ENCODE measurements around the gene KCNJ13.

Gene KCNJ13

DNA sequence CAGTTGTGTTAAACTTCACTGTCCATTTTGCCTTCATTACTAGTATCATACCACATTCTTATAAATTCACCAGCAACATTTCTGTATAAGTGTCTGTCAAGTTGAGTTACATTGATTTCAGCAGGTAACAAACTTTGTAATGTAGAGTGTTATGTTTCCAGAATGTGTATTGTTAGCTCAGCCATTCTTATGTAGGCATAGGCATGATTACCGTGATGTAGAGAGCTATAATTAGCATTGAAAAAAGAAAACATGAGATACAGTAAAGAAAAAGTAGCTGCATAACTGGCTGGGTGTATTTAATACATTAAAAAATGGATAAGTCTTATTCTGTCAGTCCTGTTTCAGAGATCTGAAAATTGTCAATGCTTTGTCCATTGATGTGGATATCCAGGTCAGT lies 8.5 kb downstream of the KCNJ13 start:
- Mint-ChIP-seq H3K4me3 (no peak overlapping the region), H3K36me3 (ENCODE audit: low read depth) (peaks cover 51% of the 10 kb centered on the region), H3K9me3 (no peaks in the 10 kb centered on the region), H3K27ac (no peak overlapping the region), H3K4me1 (no peaks in the 10 kb centered on the region), H3K27me3 (ENCODE audit: low read depth) (no peaks in the 10 kb centered on the region)
- TF ChIP-seq CTCF (IDR thresholded peaks at IDR 0.05; ENCODE audit: unreplicated experiment in 3 of 3) = no peak

GRCh38 chr2:232761301-232761907 lies 15.0 kb downstream of the KCNJ13 start:
- peaks cover 40% of the 10 kb centered on the region for H3K36me3 Mint-ChIP-seq (ENCODE audit: low read depth)
- no peaks in the 10 kb centered on the region for H3K27me3 Mint-ChIP-seq (ENCODE audit: low read depth)
- no peaks in the 10 kb centered on the region for H3K9me3 Mint-ChIP-seq
- H3K27ac Mint-ChIP-seq = no peak overlapping the region
- H3K4me1 Mint-ChIP-seq = no peaks in the 10 kb centered on the region
- H3K4me3 Mint-ChIP-seq = no peak overlapping the region
- peak; percentile 57 to 62 (median 58) for TF ChIP-seq CTCF (IDR thresholded peaks at IDR 0.05; ENCODE audit: unreplicated experiment in 3 of 3)

GRCh38 chr2:232757905-232758304 lies 18.5 kb downstream of the KCNJ13 start:
- H3K9me3 Mint-ChIP-seq = no peaks in the 10 kb centered on the region
- no peak overlapping the region for H3K4me3 Mint-ChIP-seq
- H3K27ac Mint-ChIP-seq = no peak overlapping the region
- TF ChIP-seq CTCF (IDR thresholded peaks at IDR 0.05; ENCODE audit: unreplicated experiment in 3 of 3) = no peak
- H3K27me3 Mint-ChIP-seq (ENCODE audit: low read depth) = no peaks in the 10 kb centered on the region
- H3K36me3 Mint-ChIP-seq (ENCODE audit: low read depth) = peaks cover 42% of the 10 kb centered on the region
- no peaks in the 10 kb centered on the region for H3K4me1 Mint-ChIP-seq

- Mint-ChIP-seq H3K36me3 (ENCODE audit: low read depth) (peaks cover 47% of the 10 kb centered on the region), H3K4me1 (no peaks in the 10 kb centered on the region), H3K27me3 (ENCODE audit: low read depth) (no peaks in the 10 kb centered on the region), H3K27ac (no peak overlapping the region), H3K4me3 (no peak overlapping the region), H3K9me3 (no peaks in the 10 kb centered on the region)
- no peak for TF ChIP-seq CTCF (IDR thresholded peaks at IDR 0.05; ENCODE audit: unreplicated experiment in 3 of 3)
Observed at GRCh38 chr2:232750135-232750671, 26.2 kb downstream of the KCNJ13 start.

- H3K36me3 Mint-ChIP-seq (ENCODE audit: low read depth) = peaks cover 46% of the 10 kb centered on the region
- H3K4me1 Mint-ChIP-seq = no peaks in the 10 kb centered on the region
- no peaks in the 10 kb centered on the region for H3K9me3 Mint-ChIP-seq
- no peak for TF ChIP-seq CTCF (IDR thresholded peaks at IDR 0.05; ENCODE audit: unreplicated experiment in 3 of 3)
- no peak overlapping the region for H3K27ac Mint-ChIP-seq
- no peak overlapping the region for H3K4me3 Mint-ChIP-seq
- no peaks in the 10 kb centered on the region for H3K27me3 Mint-ChIP-seq (ENCODE audit: low read depth)
Observed at GRCh38 chr2:232749331-232749730, 27.0 kb downstream of the KCNJ13 start.

- H3K4me1 Mint-ChIP-seq = no peaks in the 10 kb centered on the region
- H3K27me3 Mint-ChIP-seq (ENCODE audit: low read depth) = no peaks in the 10 kb centered on the region
- H3K9me3 Mint-ChIP-seq = no peaks in the 10 kb centered on the region
- no peak for TF ChIP-seq CTCF (IDR thresholded peaks at IDR 0.05; ENCODE audit: unreplicated experiment in 3 of 3)
- H3K27ac Mint-ChIP-seq = no peak overlapping the region
- no peak overlapping the region for H3K4me3 Mint-ChIP-seq
- peaks cover 37% of the 10 kb centered on the region for H3K36me3 Mint-ChIP-seq (ENCODE audit: low read depth)
Observed at GRCh38 chr2:232748038-232748437, 28.3 kb downstream of the KCNJ13 start.
